HEK293T (cell line): ENCODE data around the gene WNT3A.

Source experiments
- ARNT ChIP-seq: fragments of 450-650 bp; IDR thresholded peaks from 2 replicates; pipeline ENCODE4 v1.6.1; 2017; ENCODE audit warnings: mild to moderate bottlenecking
- CTBP1 ChIP-seq: fragments of 450-650 bp; IDR thresholded peaks from 2 replicates; pipeline ENCODE4 v1.6.1; 2016; ENCODE audit warnings: borderline replicate concordance
- ELF4 ChIP-seq: fragments of 450-650 bp; IDR thresholded peaks from 2 replicates; pipeline ENCODE4 v1.6.1; 2017; ENCODE audit warnings: antibody characterized with exemption
- FOXA1 ChIP-seq: fragments of 450-650 bp; IDR thresholded peaks from 2 replicates; pipeline ENCODE4 v1.6.1; 2016; ENCODE audit warnings: mild to moderate bottlenecking
- FOXK2 ChIP-seq: fragments of 450-650 bp; IDR thresholded peaks from 2 replicates; pipeline ENCODE4 v1.6.1; 2016; ENCODE audit warnings: mild to moderate bottlenecking
- FOXM1 ChIP-seq: fragments of 450-650 bp; IDR thresholded peaks from 2 replicates; pipeline ENCODE4 v1.6.1; 2017; ENCODE audit warnings: mild to moderate bottlenecking, borderline replicate concordance
- HDGF ChIP-seq: fragments of 450-650 bp; IDR thresholded peaks from 2 replicates; pipeline ENCODE4 v1.6.1; 2017; ENCODE audit warnings: antibody characterized with exemption, borderline replicate concordance
- LEF1 ChIP-seq: fragments of 450-650 bp; IDR thresholded peaks from 2 replicates; pipeline ENCODE4 v1.6.1; 2017; ENCODE audit warnings: mild to moderate bottlenecking, borderline replicate concordance
- NFRKB ChIP-seq: fragments of 450-650 bp; IDR thresholded peaks from 2 replicates; pipeline ENCODE4 v1.6.1; 2016; ENCODE audit warnings: mild to moderate bottlenecking, moderate library complexity
- PKNOX1 ChIP-seq: fragments of 450-650 bp; IDR thresholded peaks from 2 replicates; pipeline ENCODE4 v1.6.1; 2016
- SP1 ChIP-seq: fragments of 450-650 bp; IDR thresholded peaks from 2 replicates; pipeline ENCODE4 v1.6.1; 2017
- SUZ12 ChIP-seq: fragments of 450-650 bp; IDR thresholded peaks from 2 replicates; pipeline ENCODE4 v1.6.1; 2016; ENCODE audit warnings: mild to moderate bottlenecking
- TARDBP ChIP-seq: fragments of 450-650 bp; IDR thresholded peaks from 2 replicates; pipeline ENCODE4 v1.6.1; 2016
- ZNF384 ChIP-seq: fragments of 450-650 bp; IDR thresholded peaks from 2 replicates; pipeline ENCODE4 v1.6.1; 2016

GRCh38 chr1:228066416-228066815 is 59.6 kb downstream of the WNT3A start:
- TF ChIP-seq FOXM1 (no peak), ZNF384 (no peak), HDGF (no peak), SP1 (no peak), ELF4 (no peak), ARNT (no peak), SUZ12 (no peak), NFRKB (no peak), TARDBP (no peak), PKNOX1 (no peak), LEF1 (no peak), CTBP1 (no peak), FOXK2 (no peak), FOXA1 (no peak)
